Endothelial cell of umbilical vein (primary cell): ENCODE data around the gene PLPPR4. TPM values are rescaled to one million over a fixed set of nuclear protein-coding genes. Genes with fewer than 3 reads are reported as not detected.
A peak's percentile ranks its signal among the peaks of the same experiment; 100 is the strongest.

Experiments used
- Bru-seq: library from RNA; stranded (reverse); fragments of 400-500 nt; gene quantifications from one replicate; lab custom pipeline; 2021; lab: Mats Ljungman, UMichigan
- BruChase-seq, 2 experiments: library from RNA; stranded (reverse); fragments of 400-500 nt; gene quantifications; one replicate each; lab custom pipeline; 2021; lab: Mats Ljungman, UMichigan
- BruUV-seq: library from RNA; stranded (reverse); fragments of 400-500 nt; replicated peaks from 2 replicates; lab custom pipeline; 2021; lab: Mats Ljungman, UMichigan
- CTCF ChIA-PET: fragments of 300-600, 350-600 bp; sonication (Branson Sonifier 250); formaldehyde crosslinking; loops from one replicate; lab custom pipeline; 2021; ENCODE audit warnings: antibody characterized with exemption, inconsistent platforms; lab: Charles Lee
- POLR2A ChIA-PET: fragments of 300-600, 350-600 bp; sonication (Branson Sonifier 250); formaldehyde crosslinking; loops from one replicate; lab custom pipeline; 2021; ENCODE audit warnings: antibody characterized with exemption, inconsistent platforms; lab: Charles Lee
- DNase-seq: peaks from one replicate; pipeline ENCODE4 v3.0.0-alpha.2; 2011; ENCODE audit warnings: low read depth, low spot score
- FAIRE-seq: peaks from 2 replicates; lab custom pipeline; 2011; peaks lifted over from hg19 to GRCh38; lab: Jason Lieb, UNC
- H2AFZ ChIP-seq: 2 replicates; pipeline ENCODE4 v1.6.0; 2012; ENCODE audit warnings: low read depth, low read length, control low read depth, inconsistent platforms
- H3K27ac ChIP-seq: 2 replicates; pipeline ENCODE4 v1.5.1; 2011; ENCODE audit warnings: low read depth, mild to moderate bottlenecking, control low read depth, low read length, moderate library complexity; ENCODE audit not compliant: insufficient read depth
- H3K27me3 ChIP-seq, 2 experiments: 2 replicates each; pipeline versions ENCODE4 v1.6.0 to v1.6.1; 2011; ENCODE audit warnings: low read length in 2 of 2, mixed read lengths in 1 of 2; ENCODE audit not compliant: control insufficient read depth in 2 of 2, insufficient read depth in 2 of 2
- H3K36me3 ChIP-seq, 2 experiments: 2 replicates in 1 of 2; 3 replicates in 1 of 2; pipeline ENCODE4 v1.5.1; 2011; ENCODE audit warnings: low read length in 2 of 2, mild to moderate bottlenecking in 1 of 2, moderate library complexity in 1 of 2; ENCODE audit not compliant: control insufficient read depth in 2 of 2, insufficient read depth in 2 of 2; ENCODE audit errors: extremely low read depth in 1 of 2
- H3K4me1 ChIP-seq: 3 replicates; pipeline ENCODE4 v1.5.1; 2011; ENCODE audit warnings: mild to moderate bottlenecking, low read length; ENCODE audit not compliant: control insufficient read depth, insufficient read depth; ENCODE audit errors: extremely low read depth
- H3K4me2 ChIP-seq: 2 replicates; pipeline ENCODE4 v1.6.1; 2011; ENCODE audit warnings: low read length, control low read depth, mixed read lengths; ENCODE audit not compliant: insufficient read depth
- H3K4me3 ChIP-seq, 3 experiments: fragments of 200-600 bp in 1 of 3; sonication (generic), shearing (Covaris generic) in 1 of 3; replicated peaks in 1 of 3; 2 replicates each; pipeline ENCODE4 v1.5.1; 2011 to 2016; ENCODE audit warnings: control low read depth in 3 of 3, low read length in 3 of 3, mild to moderate bottlenecking in 2 of 3, inconsistent platforms in 1 of 3, low read depth in 1 of 3, moderate library complexity in 1 of 3; ENCODE audit not compliant: insufficient read depth in 1 of 3
- H3K79me2 ChIP-seq: 2 replicates; pipeline ENCODE4 v1.6.0; 2012; ENCODE audit warnings: low read length, inconsistent platforms; ENCODE audit not compliant: control insufficient read depth, insufficient read depth
- H3K9ac ChIP-seq: replicated peaks from 2 replicates; pipeline ENCODE3; 2011; ENCODE audit warnings: low read length, control low read depth; ENCODE audit not compliant: insufficient read depth; ENCODE audit errors: extremely low read depth
- H3K9me1 ChIP-seq: replicated peaks from 3 replicates; pipeline ENCODE4 v1.6.0; 2011; ENCODE audit warnings: mild to moderate bottlenecking, low read length; ENCODE audit not compliant: control insufficient read depth, insufficient read depth; ENCODE audit errors: extremely low read depth
- H3K9me3 ChIP-seq: replicated peaks from 2 replicates; pipeline ENCODE4 v1.5.1; 2012; ENCODE audit warnings: low read length, inconsistent platforms; ENCODE audit not compliant: control insufficient read depth, insufficient read depth
- H4K20me1 ChIP-seq: replicated peaks from 2 replicates; pipeline ENCODE3; 2011; ENCODE audit warnings: mild to moderate bottlenecking, low read length; ENCODE audit not compliant: control insufficient read depth, insufficient read depth; ENCODE audit errors: extremely low read depth
- EZH2 ChIP-seq: IDR thresholded peaks from 2 replicates; pipeline ENCODE4 v1.6.1; 2012; ENCODE audit warnings: borderline replicate concordance, low read depth, mild to moderate bottlenecking, moderate library complexity, low read length, inconsistent platforms; ENCODE audit not compliant: severe bottlenecking
- FOS ChIP-seq: IDR thresholded peaks from 2 replicates; pipeline ENCODE4 v1.6.1; 2011; ENCODE audit warnings: mild to moderate bottlenecking, low read length, moderate library complexity, borderline replicate concordance; ENCODE audit not compliant: insufficient read depth
- GATA2 ChIP-seq: IDR thresholded peaks from 2 replicates; pipeline ENCODE4 v1.7.0; 2011; ENCODE audit warnings: low read depth, mild to moderate bottlenecking, moderate library complexity, mixed read lengths, low read length; ENCODE audit not compliant: insufficient read length, insufficient read depth
- JUN ChIP-seq: IDR thresholded peaks from 2 replicates; pipeline ENCODE4 v1.6.1; 2011; ENCODE audit warnings: borderline replicate concordance, low read depth; ENCODE audit not compliant: insufficient read length, insufficient read depth
- dilution Hi-C: fragments of 300-500 bp; cut with MboI; formaldehyde crosslinking; loops from one replicate; pipeline ENCODE4 v1.15.0; 2019; ENCODE audit warnings: low sequenced_read_pairs; ENCODE audit not compliant: extremely low pct_ligation_motif_present
- intact Hi-C: fragments of 100-400 bp; cut with micrococcal nuclease; formaldehyde crosslinking; loops from one replicate; pipeline ENCODE4 v1.10.0; 2022
- long read RNA-seq: library from polyadenylated mRNA; stranded (forward); transcript quantifications from one replicate; pipeline ENCODE4 v2.0.0, GENCODE V29; 2021
- polyA minus RNA-seq, 3 experiments: library from RNA; depleted of rRNA, polyadenylated mRNA; stranded (reverse); fragments of >200 nt; gene quantifications; 1 replicate in 1 of 3; 2 replicates in 2 of 3; pipeline ENCODE4 v1.2.3, GENCODE V29; 2011
- polyA plus RNA-seq, 4 experiments: library from polyadenylated mRNA; depleted of rRNA in 3 of 4; stranded (reverse) in 3 of 4; unstranded in 1 of 4; fragments of >200 nt; gene quantifications; 2 replicates each; pipeline versions ENCODE4 v1.2.1 to v1.2.3, GENCODE V29; 2011 to 2012; ENCODE audit warnings: missing spikeins in 1 of 4
- total RNA-seq: library from RNA; stranded (reverse); gene quantifications from 2 replicates; pipeline ENCODE4 v1.2.3, GENCODE V29; 2021
- TF ChIP-seq, protein P1 (sequence below), 2 donors: IDR thresholded peaks; 1 replicate in 1 of 2; 2 replicates in 1 of 2; pipeline ENCODE4 v1.5.1; 2011; ENCODE audit warnings: low read length in 2 of 2, mild to moderate bottlenecking in 2 of 2, moderate library complexity in 2 of 2, control low read depth in 1 of 2, inconsistent platforms in 1 of 2, low read depth in 1 of 2; ENCODE audit not compliant: insufficient read depth in 1 of 2; ENCODE audit errors: extremely low read depth in 1 of 2
- TF ChIP-seq, protein P2 (sequence below): IDR thresholded peaks from 2 replicates; pipeline ENCODE4 v1.6.1; 2011; ENCODE audit not compliant: insufficient read depth, insufficient read length

The PLPPR4 gene
- total RNA-seq (not detected in 2 replicates), polyA plus RNA-seq (not detected in 2 replicates), polyA minus RNA-seq (0.10 and 0.13 TPM in 2 replicates), Bru-seq, nascent RNA (percentile 8 among the genes with signal in this experiment), BruChase-seq, experiment 1, labeled RNA remaining after a 6-hour chase (percentile 2 among the genes with signal in this experiment), BruChase-seq, experiment 2, labeled RNA remaining after a 2-hour chase (percentile 5 among the genes with signal in this experiment)
- 0.01 TPM in 1 of 2 replicates, not detected in the other for polyA plus RNA-seq (2011; cell fraction: cytosol; rRNA removed)
- polyA plus RNA-seq (2011; cell fraction: nucleus; rRNA removed), result 0.04 and 0.12 TPM in 2 replicates
- polyA plus RNA-seq (2012), result not detected in 2 replicates
- polyA minus RNA-seq (2011; cell fraction: cytosol; rRNA and poly(A)+ RNA removed), result not detected
- polyA minus RNA-seq (2011; cell fraction: nucleus; rRNA and poly(A)+ RNA removed), result not detected in 2 replicates
- long read RNA-seq, result 0 reads

- H3K27ac ChIP-seq, result no peak within 1 kb of the TSS
- H3K9me1 ChIP-seq, result no peaks in the 10 kb centered on the region
- peak; percentile 24 for DNase-seq
- TF ChIP-seq GATA2 (no peak), FOS (no peak), JUN (no peak), EZH2 (peak; percentile 21)
- TF ChIP-seq, protein P1, sequence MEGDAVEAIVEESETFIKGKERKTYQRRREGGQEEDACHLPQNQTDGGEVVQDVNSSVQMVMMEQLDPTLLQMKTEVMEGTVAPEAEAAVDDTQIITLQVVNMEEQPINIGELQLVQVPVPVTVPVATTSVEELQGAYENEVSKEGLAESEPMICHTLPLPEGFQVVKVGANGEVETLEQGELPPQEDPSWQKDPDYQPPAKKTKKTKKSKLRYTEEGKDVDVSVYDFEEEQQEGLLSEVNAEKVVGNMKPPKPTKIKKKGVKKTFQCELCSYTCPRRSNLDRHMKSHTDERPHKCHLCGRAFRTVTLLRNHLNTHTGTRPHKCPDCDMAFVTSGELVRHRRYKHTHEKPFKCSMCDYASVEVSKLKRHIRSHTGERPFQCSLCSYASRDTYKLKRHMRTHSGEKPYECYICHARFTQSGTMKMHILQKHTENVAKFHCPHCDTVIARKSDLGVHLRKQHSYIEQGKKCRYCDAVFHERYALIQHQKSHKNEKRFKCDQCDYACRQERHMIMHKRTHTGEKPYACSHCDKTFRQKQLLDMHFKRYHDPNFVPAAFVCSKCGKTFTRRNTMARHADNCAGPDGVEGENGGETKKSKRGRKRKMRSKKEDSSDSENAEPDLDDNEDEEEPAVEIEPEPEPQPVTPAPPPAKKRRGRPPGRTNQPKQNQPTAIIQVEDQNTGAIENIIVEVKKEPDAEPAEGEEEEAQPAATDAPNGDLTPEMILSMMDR (IDR thresholded peaks at IDR 0.05; ENCODE audit: extremely low read depth in 1 of 2, insufficient read depth in 1 of 2, low read depth in 1 of 2, low read length in 2 of 2), result no peak
- TF ChIP-seq, protein P2, sequence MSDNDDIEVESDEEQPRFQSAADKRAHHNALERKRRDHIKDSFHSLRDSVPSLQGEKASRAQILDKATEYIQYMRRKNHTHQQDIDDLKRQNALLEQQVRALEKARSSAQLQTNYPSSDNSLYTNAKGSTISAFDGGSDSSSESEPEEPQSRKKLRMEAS, result no peak
- CTCF ChIA-PET, result interaction anchor here (0.7 kb wide), 1 partner anchor 516 kb away, joined by 3 read pairs; no protein-coding TSS in a partner anchor
- no peak for FAIRE-seq
- peaks cover 25 to 37% of the 10 kb centered on the region in 2 experiments for H3K27me3 ChIP-seq
- POLR2A ChIA-PET, result no interaction called here
- H3K36me3 ChIP-seq, result no peaks in the 10 kb centered on the region
- peak within 1 kb of the TSS; percentile 17 for H3K4me2 ChIP-seq
- H3K4me3 ChIP-seq, result peak within 1 kb of the TSS in 2 of 3 experiments; percentile 9
- dilution Hi-C loops, result no loop called here
- H3K4me1 ChIP-seq, result no peaks in the 10 kb centered on the region
- no TSS peak for BruUV-seq
- H3K9ac ChIP-seq, result no peak within 1 kb of the TSS
- no peaks in the 10 kb centered on the region for H3K9me3 ChIP-seq
- intact Hi-C loops, result no loop called here
- no peaks in the 10 kb centered on the region for H3K79me2 ChIP-seq
- no peaks in the 10 kb centered on the region for H4K20me1 ChIP-seq
- peak within 1 kb of the TSS; percentile 13 for H2AFZ ChIP-seq
Measured at GRCh38 chr1:99264201-99265021, at the start of gene PLPPR4. TSS of gene PLPPR4 (plus strand) at chr1:99264492. CDS start at chr1:99264594, 102 bp downstream.
